Activated T-cell treated with anti-CD3 and anti-CD28 coated beads, Interleukin-2, amount 50 U/mL, for 4 hours (primary cell): ENCODE data around the gene PI16. TPM values are rescaled to one million over a fixed set of nuclear protein-coding genes. Genes with fewer than 3 reads are reported as not detected.
"Not testable (repeated sequence)": the region's sequence is repeated elsewhere in the genome, so short reads cannot be mapped to it uniquely, and the experiment has no call there.

Source experiments
- ATAC-seq, 2 donors: fragments of 200-7000 bp; cut with Tn5 transposase; one replicate each; pipeline ENCODE4 v1.10.0; 2021
- DNase-seq: peaks from one replicate; pipeline ENCODE4 v3.0.0-alpha.2; 2020
- H3K27me3 Mint-ChIP-seq: one replicate; pipeline ENCODE4 v1.8.0; 2021; ENCODE audit warnings: low read depth, mixed read lengths
- H3K36me3 Mint-ChIP-seq: one replicate; pipeline ENCODE4 v1.8.0; 2022; ENCODE audit warnings: mixed read lengths; ENCODE audit not compliant: insufficient read depth
- H3K4me1 Mint-ChIP-seq: one replicate; pipeline ENCODE4 v1.8.0; 2021; ENCODE audit warnings: low read depth, mixed read lengths
- H3K4me3 Mint-ChIP-seq: one replicate; pipeline ENCODE4 v1.8.0; 2021; ENCODE audit warnings: mild to moderate bottlenecking, moderate library complexity, mixed read lengths
- H3K9me3 Mint-ChIP-seq: one replicate; pipeline ENCODE4 v1.8.0; 2021; ENCODE audit warnings: mixed read lengths
- total RNA-seq, 3 donors: library from RNA; stranded (reverse); gene quantifications; one replicate each; pipeline ENCODE4 v1.2.1, GENCODE V29; 2021

The PI16 gene
- total RNA-seq, 3 donors from 2014 or later, result not detected

DNA sequence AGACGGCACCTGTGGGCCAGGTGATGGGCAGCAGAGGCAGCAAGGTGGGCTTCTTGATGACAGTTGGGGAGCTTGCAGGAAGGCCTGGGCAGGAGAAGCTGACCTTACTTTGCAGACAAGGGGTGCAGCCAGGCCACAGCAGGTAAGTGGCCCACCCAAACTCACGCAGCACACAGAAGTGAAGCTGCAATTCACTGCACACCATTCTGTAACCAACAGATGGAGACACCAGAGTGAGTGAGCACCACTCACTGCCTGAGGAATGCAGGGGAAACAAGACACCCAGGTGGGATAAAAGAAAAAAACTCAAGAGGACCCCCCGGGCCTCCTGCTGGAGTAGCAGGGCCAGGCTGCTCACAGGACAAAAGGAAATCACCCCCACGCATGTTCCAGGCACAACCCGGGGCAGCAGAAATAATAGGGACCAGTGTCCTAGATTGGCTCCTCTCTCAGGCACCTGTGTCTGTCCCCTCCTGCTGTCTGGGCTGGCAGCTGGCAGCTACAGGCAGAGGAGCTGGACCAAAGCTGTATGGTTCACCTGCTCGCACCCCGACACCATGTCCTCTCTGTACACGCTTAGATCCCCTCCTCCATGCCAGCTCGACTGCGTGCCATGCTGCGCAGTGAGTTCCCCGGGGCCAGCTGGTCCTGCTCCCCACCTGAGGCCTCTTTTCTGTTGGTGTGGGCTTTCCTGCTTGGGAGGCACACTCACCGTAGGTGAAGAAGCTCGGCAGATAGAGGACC lies 26.5 kb downstream of the PI16 start:
- Mint-ChIP-seq H3K9me3 (no peaks in the 10 kb centered on the region), H3K4me3 (no peak overlapping the region), H3K4me1 (peaks cover 30% of the 10 kb centered on the region), H3K36me3 (peaks cover 21% of the 10 kb centered on the region), H3K27me3 (no peaks in the 10 kb centered on the region)
- ATAC-seq (no peak), DNase-seq (no peak)

DNA sequence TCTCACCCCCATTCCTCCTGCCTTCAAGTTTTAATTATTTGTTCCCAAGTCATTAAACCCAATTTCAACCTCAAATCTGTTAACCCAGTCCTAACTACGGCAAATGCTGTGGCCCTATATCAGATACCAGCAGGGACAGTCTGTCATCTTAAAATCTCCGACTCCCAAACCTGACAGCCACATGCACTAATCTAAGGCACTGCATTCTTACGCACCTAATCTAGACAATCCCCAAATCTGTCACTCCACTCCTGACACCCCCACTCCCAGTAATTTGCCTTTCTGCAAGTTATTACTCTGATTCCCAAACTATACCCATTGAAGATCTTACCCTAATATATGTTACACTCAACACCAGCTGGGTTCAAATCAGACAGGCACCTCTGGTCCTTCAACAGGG lies 29.0 kb downstream of the PI16 start:
- DNase-seq, result no peak
- Mint-ChIP-seq H3K4me1 (peaks cover 40% of the 10 kb centered on the region), H3K36me3 (peaks cover 12% of the 10 kb centered on the region), H3K27me3 (no peaks in the 10 kb centered on the region), H3K4me3 (no peak overlapping the region), H3K9me3 (no peaks in the 10 kb centered on the region)
- no peak for ATAC-seq

DNA sequence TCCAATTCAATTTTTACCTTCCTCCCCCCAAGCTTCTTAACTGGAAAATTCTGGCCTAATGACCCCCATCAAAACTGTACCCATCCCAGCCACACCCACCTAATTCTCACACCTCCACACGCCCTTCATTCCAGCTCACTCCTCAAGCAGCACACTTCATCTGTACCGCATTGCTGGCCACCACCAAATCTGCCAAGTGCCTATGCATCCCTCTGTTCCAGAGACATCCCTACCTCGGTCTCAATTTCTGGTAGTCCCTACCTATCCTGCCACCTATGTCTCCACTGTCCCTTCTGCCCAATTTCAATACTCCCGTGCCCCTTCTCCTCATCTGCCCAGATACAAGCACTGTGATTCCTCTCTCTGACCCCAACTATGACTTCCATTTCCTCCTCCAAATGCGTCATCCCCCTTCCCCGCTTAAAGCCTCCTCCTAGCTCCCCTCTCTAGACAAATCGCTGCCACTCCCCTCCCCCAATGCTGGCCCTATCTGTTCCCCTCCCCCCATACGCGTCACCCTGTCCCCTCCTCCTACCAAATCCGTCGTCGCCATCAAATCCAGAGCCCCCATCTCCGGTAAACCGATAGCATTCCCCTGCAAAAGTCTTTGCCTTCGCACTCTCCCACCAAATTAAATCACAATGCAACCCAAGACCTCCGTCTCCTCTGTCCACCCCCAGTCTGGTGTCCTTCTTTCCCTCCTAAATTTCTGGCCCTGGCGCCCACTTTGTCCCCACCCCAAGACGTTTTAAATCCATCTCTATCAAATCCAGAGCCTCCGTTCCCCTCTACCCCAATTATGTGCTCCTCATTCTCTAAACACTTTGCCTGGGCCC lies 30.3 kb downstream of the PI16 start:
- Mint-ChIP-seq H3K36me3 (peaks cover 8% of the 10 kb centered on the region), H3K27me3 (no peaks in the 10 kb centered on the region), H3K4me3 (no peak overlapping the region), H3K9me3 (no peaks in the 10 kb centered on the region), H3K4me1 (peaks cover 33% of the 10 kb centered on the region)
- peak; percentile 16 for ATAC-seq
- DNase-seq, result peak; percentile 55

DNA sequence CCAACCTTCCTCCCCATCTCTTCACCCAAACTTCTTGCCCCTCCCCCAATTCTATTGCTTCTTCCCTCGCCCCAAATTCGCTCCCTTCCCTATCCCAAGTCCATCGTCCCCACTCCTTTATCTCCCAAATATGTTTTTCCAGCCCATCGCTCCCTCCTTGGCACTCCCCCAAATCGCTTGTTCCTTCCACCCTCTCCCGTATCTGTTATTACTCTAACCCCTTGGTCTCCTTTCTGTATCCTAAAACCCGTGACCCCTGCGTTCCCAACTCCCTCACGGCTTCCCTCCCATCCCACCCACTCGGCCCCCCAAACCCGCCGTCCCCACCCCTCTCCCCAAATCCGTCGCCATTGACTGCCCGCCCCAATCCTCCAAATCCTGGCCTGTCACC lies 30.9 kb downstream of the PI16 start:
- DNase-seq, result no peak
- Mint-ChIP-seq H3K36me3 (peaks cover 6% of the 10 kb centered on the region), H3K4me3 (no peak overlapping the region), H3K4me1 (peaks cover 30% of the 10 kb centered on the region), H3K27me3 (no peaks in the 10 kb centered on the region), H3K9me3 (no peaks in the 10 kb centered on the region)
- ATAC-seq, result no peak

DNA sequence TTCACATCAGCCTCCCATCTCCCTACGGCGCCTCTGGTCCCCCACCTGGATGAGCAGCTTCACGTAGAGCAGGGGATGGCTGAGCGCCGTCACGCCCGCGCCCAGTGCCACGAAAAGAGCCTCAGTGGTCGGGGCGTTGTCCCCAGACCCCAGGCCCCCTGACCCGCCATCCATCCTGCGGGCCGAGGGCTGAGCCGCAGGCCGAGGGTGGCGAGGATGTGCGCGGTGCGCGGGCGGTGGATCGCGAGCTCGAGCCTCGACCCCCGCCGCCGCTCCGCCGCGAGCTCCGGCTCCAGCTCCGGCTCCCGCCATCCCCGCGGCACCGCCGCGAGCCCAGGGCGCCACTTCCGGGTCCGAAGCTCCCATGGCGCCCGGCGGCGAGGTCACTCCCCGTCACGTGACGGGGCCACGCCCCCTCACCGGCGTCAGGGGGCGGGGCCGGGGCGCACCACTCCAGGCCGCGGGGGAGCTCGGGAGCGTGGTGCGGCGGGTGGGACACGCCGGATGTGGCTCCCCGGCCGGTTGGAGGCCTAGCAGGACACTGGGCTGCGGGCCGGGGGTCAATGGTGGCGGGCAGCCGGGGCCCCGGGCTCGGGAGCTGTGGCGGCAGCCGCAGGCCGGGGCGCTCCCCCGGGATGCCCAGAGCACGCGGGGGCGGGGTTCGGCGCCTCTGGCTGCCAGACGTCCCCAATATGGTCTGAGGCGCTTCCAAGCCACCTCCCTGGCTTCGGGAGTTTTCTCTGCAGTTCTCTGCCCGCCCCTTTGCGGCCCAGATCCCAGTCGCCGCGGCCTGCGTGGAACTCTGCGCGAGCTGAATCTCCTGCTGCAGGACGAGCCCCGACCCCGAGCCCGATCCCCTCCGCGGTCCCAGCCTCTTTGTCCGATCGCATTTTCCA lies 31.5 kb downstream of the PI16 start, which contains the start of gene MTCH1:
MTCH1 (minus strand) TSS at position 389 of the 896 bp plus-strand sequence; CDS start at position 366, 23 bp downstream.
- Mint-ChIP-seq H3K9me3 (no peaks in the 10 kb centered on the region), H3K36me3 (peaks cover 3% of the 10 kb centered on the region), H3K4me3 (peak within 1 kb of the TSS; percentile 98), H3K27me3 (no peaks in the 10 kb centered on the region), H3K4me1 (peaks cover 25% of the 10 kb centered on the region)
- DNase-seq (peak; percentile 82), ATAC-seq (peak; percentile 91 to 92)

DNA sequence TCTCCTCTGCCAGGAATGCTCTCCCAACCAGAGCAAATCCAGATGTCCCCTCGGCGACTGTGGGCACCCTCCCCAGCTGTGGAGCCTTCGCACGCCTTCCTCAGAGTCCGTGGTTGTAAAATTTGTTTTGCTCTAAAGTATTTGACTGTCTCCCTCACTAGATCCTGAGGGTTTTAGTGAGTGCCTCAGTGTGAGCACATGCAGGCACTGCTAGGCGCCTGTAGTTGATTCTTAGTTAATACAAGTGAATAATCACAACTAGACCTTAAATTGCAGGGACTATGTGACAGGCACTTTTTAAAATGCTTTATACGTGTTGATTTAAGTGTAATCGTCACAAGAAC lies 32.1 kb downstream of the PI16 start:
- Mint-ChIP-seq H3K4me3 (peak overlapping the region; percentile 98), H3K4me1 (peaks cover 19% of the 10 kb centered on the region), H3K36me3 (peaks cover 3% of the 10 kb centered on the region), H3K9me3 (no peaks in the 10 kb centered on the region), H3K27me3 (no peaks in the 10 kb centered on the region)
- ATAC-seq (peak; percentile 5 to 11), DNase-seq (no peak)

DNA sequence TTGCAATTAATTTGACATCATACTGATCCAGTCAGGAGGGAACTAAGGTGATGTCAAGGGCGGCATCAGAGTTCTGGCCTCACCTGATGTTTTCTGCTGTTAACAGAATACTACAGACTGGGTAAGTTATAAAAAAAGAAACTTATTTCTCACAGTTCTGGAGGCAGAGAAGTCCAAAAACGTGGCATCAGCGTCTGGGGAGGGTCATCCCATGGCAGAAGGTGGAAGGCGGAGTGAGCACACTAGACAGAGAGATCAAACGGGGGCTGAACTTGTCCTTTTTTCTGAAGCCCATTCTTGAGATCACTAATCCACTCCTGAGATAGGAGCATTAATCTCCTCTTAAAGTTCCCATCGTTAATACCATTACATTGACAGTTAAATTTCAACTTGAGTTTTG lies 34.7 kb downstream of the PI16 start:
- ATAC-seq (no peak), DNase-seq (no peak)
- Mint-ChIP-seq H3K4me1 (peaks cover 10% of the 10 kb centered on the region), H3K27me3 (peaks cover 5% of the 10 kb centered on the region), H3K4me3 (no peak overlapping the region), H3K9me3 (no peaks in the 10 kb centered on the region), H3K36me3 (no peaks in the 10 kb centered on the region)

DNA sequence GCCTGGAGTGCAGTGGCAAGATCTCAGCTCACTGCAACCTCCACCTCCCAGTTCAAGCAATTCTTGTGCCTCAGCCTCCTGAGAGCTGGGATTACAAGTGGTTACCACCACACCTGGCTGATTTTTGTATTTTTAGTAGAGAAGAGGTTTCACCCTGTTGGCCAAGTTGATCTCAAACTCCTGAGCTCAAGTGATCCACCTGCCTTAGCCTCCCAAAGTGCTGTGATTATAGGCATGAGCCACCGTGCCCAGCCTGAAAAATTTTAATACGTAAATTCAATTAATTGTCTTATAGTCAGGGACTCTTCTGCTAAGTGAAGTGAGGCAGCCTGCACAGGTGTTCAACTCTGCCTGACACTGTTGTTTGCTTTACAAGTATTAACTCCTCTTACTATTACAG lies 35.9 kb downstream of the PI16 start:
- peaks cover 10% of the 10 kb centered on the region for H3K4me1 Mint-ChIP-seq
- H3K4me3 Mint-ChIP-seq, ATAC-seq, H3K9me3 Mint-ChIP-seq, H3K36me3 Mint-ChIP-seq, H3K27me3 Mint-ChIP-seq, DNase-seq: not testable (repeated sequence)

DNA sequence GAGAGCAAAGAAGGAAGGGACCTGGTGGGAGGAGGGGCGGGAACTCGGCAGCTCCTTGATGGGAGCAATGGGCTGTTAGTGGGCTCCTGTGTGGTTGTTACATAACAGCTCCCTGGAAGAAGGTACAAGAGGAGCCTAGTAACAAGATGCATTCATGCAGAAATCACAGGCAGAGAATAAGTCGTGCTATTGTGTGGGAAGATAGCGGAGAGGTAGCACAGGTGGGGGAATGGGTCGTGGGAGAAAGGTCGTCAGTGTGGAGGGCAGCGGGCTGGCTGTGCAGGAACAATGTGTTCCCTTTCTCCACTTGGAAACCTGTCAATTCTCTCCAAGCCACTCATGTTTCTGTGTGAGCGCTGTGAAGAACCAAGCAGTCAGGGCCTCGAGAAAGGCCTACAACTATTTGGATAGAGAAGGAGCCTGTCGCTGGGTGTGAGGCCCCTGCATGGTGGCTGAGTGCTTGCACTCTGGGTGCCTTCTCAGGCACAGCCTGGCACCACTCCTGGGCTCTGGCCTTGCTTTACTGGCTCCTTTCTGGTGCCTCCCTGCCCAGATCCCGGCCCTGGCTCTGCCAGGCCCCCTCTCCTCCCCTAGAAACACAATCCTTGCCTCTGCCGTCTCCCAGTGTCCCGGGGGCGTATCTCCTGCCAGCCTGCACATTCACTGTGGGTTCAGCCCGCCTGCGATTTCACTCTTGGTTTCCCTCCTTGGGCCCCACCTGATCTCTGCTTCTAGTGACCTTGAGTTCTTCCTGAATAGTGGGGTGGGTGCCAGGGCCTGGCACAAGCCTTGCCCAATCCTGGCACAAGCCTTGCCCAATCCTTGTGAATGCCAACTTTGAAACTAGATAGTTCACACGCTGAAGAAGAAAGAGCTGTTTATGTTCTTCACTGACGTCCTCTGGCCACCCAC lies 43.5 kb downstream of the PI16 start:
- DNase-seq (no peak), ATAC-seq (no peak)
- Mint-ChIP-seq H3K4me1 (no peaks in the 10 kb centered on the region), H3K36me3 (no peaks in the 10 kb centered on the region), H3K27me3 (peaks cover 3% of the 10 kb centered on the region), H3K9me3 (no peaks in the 10 kb centered on the region), H3K4me3 (no peak overlapping the region)

DNA sequence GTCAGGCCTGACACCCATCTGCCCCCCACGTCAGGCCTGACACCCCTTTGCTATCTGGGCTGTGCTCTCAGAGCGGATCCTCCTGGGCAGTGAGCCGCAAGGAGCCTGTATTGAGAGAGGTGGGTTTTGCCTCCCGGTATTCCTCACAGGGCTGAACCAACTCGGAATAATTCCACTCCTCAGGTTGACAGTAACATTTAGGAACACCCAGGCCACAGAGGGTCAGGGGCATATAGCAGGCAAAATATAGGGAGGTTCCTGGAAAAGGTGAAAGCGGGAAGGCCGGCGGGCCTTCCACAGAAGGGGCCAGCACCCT lies 44.1 kb downstream of the PI16 start:
- no peak overlapping the region for H3K4me3 Mint-ChIP-seq
- ATAC-seq (no peak), DNase-seq (no peak)
- H3K36me3 Mint-ChIP-seq, result no peaks in the 10 kb centered on the region
- H3K4me1 Mint-ChIP-seq, result no peaks in the 10 kb centered on the region
- no peaks in the 10 kb centered on the region for H3K27me3 Mint-ChIP-seq
- no peaks in the 10 kb centered on the region for H3K9me3 Mint-ChIP-seq

DNA sequence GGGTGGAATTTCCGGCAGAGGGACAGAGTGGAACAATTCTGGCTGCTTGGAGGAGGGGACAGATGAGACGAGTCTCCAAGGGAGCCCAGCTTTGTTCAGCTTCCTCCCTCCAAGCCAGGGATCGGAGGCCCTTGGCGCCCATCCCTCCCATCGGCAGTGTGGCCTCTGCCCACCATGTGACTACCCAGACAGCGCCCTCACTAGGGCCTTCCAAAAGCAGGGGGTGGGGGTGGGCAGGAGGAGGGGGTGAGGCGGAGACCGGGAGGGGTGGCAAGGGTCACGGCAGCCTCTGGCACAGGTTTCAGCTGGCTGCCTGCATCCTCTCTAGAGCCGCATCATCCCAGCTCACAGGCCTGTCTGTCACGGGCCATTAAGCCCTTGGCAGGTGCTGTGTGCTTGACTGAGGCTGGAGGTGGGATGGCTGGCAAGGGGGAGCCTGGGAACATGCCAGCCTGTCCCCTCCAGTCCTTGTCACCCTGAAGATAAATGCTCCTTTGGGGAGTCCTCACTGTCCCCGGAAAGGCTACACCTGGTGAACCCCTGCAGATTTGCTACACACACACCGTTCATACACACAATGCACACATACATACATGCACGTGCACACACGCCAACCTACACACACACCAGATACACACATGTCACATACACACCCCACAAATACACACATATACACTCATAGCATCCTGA lies 44.7 kb downstream of the PI16 start:
- ATAC-seq (no peak), DNase-seq (no peak)
- H3K9me3 Mint-ChIP-seq, result no peaks in the 10 kb centered on the region
- H3K36me3 Mint-ChIP-seq, result no peaks in the 10 kb centered on the region
- H3K4me3 Mint-ChIP-seq, result no peak overlapping the region
- no peaks in the 10 kb centered on the region for H3K4me1 Mint-ChIP-seq
- no peaks in the 10 kb centered on the region for H3K27me3 Mint-ChIP-seq

DNA sequence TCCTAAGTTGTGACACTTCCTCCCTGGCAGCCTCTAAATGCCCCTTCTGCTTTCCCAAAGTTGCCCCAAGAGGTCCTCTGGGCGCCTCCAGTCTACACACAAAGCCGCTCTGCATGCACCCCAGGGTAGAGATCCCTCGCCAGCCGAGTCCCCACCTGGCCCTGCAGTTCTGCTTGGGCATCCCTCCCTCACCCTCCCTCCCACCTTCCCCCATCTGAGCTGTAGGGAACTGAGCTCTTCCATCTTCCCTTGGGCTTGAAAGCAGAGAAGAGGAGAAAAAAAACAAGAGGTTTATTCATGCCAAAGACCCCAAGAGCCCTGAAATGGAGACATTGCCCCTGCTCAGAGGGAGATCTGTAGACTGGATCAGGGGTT lies 45.2 kb downstream of the PI16 start:
- no peak overlapping the region for H3K4me3 Mint-ChIP-seq
- H3K9me3 Mint-ChIP-seq, result no peaks in the 10 kb centered on the region
- no peak for ATAC-seq
- H3K27me3 Mint-ChIP-seq, result no peaks in the 10 kb centered on the region
- H3K4me1 Mint-ChIP-seq, result no peaks in the 10 kb centered on the region
- no peak for DNase-seq
- H3K36me3 Mint-ChIP-seq, result no peaks in the 10 kb centered on the region
